NCI-H446 treated with DMSO at 0.1 percent for 48 hours (cell line): ENCODE measurements around the gene RAB11B.
"Not testable (repeated sequence)": the region's sequence is repeated elsewhere in the genome, so short reads cannot be mapped to it uniquely, and the experiment has no call there.

ENCODE experiments used
- DNase-seq: peaks from one replicate; lab custom pipeline; 2025; lab: John Stamatoyannopoulos, UW

Gene RAB11B

GRCh38 chr19:8393871-8394250, 3.7 kb downstream of the RAB11B start:
- DNase-seq, result no peak

GRCh38 chr19:8395621-8396082, 5.5 kb downstream of the RAB11B start:
- DNase-seq, result no peak

- no peak for DNase-seq
Measured at GRCh38 chr19:8396185-8396562, 6.0 kb downstream of the RAB11B start.

GRCh38 chr19:8396563-8397203, 6.5 kb downstream of the RAB11B start:
- no peak for DNase-seq

- no peak for DNase-seq
Measured at GRCh38 chr19:8397271-8397670, 7.1 kb downstream of the RAB11B start.

DNA sequence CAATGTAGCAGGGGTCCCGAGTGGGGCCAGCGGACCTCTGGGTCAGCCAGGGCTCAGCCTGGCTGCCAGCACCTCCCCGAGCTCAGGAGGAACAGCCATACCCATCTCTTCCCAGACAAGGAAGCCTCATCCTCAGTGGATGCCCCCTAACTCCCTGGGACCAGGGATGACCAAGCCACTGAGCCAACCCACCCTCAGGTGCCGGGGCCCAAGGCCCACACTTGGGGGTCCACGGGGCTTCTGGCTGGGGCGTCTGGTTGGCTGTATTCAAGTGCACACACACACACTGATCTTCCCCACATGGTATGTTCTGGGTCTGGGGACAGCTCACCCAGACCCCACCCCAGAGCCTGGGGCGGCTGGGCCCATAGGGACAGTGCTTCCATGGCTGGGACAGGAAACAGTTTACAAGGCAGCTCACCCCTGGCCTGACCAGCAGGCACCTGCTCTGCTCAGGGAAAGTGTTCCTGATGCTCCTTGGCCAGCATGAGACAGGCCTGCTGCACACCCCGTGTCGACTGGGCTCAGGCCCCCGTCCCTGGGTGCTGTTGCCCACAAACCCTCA, 7.7 kb downstream of the RAB11B start:
- no peak for DNase-seq

- DNase-seq, result no peak
Measured at GRCh38 chr19:8398311-8398771, 8.2 kb downstream of the RAB11B start.

DNA sequence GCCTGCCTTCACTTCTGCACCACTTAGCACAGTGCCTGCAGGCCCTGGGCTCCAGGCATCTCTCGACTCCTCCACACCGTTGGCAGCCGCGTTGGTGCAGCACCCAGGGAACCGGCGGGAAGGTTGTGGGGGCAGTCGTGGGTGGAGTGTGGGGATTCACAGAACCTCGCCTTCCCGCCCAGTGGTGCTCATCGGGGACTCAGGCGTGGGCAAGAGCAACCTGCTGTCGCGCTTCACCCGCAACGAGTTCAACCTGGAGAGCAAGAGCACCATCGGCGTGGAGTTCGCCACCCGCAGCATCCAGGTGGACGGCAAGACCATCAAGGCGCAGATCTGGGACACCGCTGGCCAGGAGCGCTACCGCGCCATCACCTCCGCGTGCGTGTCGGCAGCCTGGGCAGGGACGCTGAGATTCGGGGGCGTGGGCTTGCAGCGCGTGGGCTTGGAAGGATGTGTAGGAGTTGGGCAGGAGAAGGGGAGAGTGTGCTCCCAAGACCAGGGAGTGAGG, 9.6 kb downstream of the RAB11B start:
- DNase-seq, result no peak

DNA sequence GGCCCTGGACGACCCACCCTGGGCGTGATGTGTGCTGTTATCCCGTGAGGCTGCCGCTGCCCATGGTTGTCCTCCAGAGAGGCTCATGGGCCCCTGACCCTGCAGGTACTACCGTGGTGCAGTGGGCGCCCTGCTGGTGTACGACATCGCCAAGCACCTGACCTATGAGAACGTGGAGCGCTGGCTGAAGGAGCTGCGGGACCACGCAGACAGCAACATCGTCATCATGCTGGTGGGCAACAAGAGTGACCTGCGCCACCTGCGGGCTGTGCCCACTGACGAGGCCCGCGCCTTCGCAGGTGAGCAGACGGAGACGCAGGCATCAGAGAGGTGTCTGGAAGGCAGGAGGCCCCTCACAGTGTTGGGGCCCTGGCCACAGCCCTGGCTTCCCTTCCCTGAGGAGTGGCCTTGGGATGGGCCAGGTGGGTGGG, 11.8 kb downstream of the RAB11B start:
- DNase-seq, result no peak

- no peak for DNase-seq
Measured at GRCh38 chr19:8403098-8403819, 13.1 kb downstream of the RAB11B start.

DNA sequence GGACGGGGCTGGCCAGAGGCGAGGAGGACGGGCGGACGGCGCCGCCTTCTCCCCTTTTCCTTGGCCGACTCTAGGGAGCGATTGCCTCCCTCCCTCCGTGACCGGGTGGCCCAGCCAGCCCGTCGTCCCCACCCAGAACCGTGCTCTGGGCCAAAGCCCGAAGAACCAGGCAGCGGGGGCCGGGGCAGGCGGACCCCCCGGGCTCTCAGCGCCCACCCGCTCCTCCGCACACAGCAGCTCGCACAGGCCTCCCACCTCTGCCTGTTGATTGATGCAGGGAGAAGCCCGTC, 13.6 kb downstream of the RAB11B start:
- DNase-seq, result no peak

- DNase-seq, result no peak
Measured at GRCh38 chr19:8404391-8405151, 14.4 kb downstream of the RAB11B start.

DNA sequence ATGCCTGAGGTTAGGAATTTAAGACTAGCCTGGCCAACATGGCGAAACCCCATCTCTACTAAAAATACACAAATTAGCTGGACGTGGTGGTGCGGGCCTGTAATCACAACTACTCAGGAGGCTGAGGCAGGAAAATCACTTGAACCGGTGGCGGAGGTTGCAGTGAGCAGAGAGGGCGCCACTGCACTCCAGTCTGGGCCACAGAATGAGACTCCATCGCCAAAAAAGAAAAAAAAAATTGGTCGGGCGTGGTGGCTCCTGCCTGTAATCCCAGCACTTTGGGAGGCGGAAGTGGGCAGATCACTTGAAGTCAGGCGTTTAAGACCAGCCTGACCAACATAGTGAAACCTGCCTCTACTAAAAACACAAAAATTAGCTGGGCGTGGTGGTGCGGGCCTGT, 20.6 kb downstream of the RAB11B start:
- DNase-seq, result not testable (repeated sequence)

DNA sequence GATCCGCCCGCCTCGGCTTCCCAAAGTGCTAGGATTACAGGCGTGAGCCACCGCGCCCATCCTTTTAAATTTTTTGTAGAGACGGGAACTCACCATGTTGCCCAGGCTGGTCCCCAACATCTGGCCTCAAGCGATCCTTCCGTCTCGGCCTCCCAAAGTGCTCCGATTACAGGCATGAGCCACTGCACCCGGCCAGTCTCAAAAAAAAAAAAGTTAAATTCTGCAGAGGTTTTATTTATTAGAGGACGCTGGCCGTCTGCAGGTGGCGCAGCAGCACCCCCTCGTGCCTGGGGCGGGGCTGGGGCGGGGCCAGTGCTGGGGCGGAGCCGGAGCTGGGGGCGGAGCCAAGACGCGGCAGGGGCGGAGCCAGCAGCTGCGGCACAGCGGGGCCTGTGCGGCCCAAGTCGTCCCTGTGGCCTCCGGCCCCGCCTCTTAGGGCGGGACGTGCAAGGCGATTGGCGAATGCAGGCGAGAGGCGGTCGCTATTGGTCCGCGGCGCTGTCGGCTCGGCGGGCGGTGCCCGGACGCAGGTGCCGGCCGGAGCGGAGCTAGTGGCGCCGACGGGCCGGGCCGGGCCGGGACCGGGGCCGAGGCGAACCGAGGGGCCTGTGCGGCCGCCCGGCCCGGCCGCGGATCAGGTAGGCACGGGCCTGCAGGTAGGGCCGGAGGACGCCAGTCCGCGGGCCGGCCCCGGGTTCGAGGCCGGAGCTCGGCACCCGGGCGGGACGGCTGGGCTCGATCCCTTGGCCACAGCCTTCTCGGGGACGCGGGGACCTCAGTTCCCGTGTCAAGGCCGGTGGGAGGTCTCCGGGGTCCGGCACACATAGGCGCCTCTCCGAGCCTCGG, 22.8 kb downstream of the RAB11B start, which contains the start of gene MARCHF2:
MARCHF2 (plus strand) TSS at position 523 of the 846 bp plus-strand sequence. CDS start 8,536 bp downstream, outside the sequence.
- DNase-seq, result peak; percentile 91

GRCh38 chr19:8413629-8413995, 23.5 kb downstream of the RAB11B start:
- no peak for DNase-seq

DNA sequence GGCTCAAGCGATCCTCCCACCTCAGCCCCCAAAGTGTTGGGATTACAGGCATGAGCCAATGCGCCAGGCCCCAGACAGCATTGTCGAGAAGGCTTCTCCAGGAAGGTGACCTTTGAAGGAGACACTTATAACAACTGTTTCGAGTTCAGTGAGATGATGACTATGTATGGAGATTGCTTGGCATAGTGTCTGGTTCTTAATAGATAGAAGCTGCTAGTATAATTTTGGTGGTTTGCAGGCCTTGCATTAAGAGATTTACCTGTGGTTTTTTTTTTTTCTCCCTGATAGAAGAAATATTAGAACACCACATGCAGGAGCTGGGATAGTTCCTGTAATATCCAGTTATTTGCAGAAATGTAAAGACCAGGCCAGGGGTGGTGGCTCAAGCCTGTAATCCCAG, 26.6 kb downstream of the RAB11B start:
- DNase-seq, result no peak

GRCh38 chr19:8421484-8422461, 31.6 kb downstream of the RAB11B start:
- DNase-seq, result no peak

- DNase-seq, result peak; percentile 59
Measured at GRCh38 chr19:8423817-8424223, 33.7 kb downstream of the RAB11B start.

GRCh38 chr19:8425331-8425730, 35.2 kb downstream of the RAB11B start:
- not testable (repeated sequence) for DNase-seq

DNA sequence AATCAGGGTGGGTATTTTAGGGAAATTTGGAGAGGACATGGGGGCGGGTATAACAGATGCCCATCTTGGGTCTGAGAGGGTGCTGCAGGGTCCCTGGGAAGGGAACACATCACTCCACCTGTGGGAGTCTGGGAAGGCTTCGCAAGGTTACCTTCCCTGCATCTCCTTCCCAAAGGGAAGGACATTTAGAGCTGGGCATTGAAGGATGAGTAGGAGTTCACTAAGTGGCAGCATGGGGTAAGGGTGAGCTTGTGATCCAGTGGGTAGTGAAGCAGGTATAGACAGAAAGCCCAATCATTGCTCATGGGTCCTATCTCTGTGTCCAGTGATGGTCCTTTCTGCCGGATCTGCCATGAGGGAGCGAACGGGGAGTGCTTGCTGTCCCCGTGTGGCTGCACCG, 36.1 kb downstream of the RAB11B start:
- no peak for DNase-seq
